ENCODE results near the gene PTGIR.

Gene PTGIR, protein sequence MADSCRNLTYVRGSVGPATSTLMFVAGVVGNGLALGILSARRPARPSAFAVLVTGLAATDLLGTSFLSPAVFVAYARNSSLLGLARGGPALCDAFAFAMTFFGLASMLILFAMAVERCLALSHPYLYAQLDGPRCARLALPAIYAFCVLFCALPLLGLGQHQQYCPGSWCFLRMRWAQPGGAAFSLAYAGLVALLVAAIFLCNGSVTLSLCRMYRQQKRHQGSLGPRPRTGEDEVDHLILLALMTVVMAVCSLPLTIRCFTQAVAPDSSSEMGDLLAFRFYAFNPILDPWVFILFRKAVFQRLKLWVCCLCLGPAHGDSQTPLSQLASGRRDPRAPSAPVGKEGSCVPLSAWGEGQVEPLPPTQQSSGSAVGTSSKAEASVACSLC

DNA sequence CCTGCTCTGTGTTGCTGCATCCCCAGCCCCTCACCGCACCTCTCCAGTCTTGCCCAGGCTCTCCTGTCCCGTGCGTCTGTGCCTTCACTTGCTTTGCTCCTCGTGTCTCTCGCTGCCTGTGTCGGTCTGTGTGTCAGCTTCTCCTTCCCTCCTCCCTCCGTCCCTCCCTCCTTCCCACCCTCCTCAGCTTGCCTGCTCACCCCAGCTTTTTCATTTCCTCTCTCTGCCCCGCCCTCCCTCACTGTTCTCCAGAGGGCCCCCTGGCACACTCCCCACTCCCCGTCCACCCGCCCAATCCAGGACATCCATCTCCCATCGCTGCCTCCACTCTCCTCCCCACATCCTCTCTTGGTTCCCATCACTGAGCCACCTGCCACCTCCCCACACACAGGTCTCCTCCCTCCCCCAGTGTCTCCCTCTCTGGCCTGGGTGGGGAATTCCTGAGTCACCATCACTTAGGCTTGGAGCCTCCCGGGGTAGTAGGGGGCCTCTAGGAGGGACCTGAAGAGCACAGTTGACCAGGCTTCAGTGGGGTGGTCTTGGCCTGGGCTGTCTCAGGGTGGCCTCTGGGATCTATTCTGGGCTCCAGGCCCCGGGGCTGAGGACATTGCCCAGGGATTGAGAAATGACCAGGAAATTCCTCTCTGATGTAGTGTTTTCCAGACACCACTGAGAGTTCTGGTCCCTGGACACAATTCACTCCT, at the start of gene PTGIR:
Gene PTGIR, minus strand, starts transcription at position 132 of the 704 bp plus-strand sequence. CDS start 864 bp downstream, outside the sequence.
- in situ Hi-C loops (cut with HindIII; ENCODE audit: low sequenced_read_pairs): no loop called here

- in situ Hi-C loops (cut with HindIII; ENCODE audit: low sequenced_read_pairs): loop anchor here (25.0 kb wide), 1 partner anchor 134 kb away; no protein-coding TSS in a partner anchor
These were observed 45.9 kb upstream of the PTGIR start for GRCh38 chr19:46670813-46671212.

GRCh38 chr19:46668662-46669061, 43.8 kb upstream of the PTGIR start:
- in situ Hi-C loops (cut with HindIII; ENCODE audit: low sequenced_read_pairs): loop anchor here (25.0 kb wide), 1 partner anchor 131 kb away; no protein-coding TSS in a partner anchor

- in situ Hi-C loops (cut with HindIII; ENCODE audit: low sequenced_read_pairs): loop anchor here (25.0 kb wide), 1 partner anchor 128 kb away; no protein-coding TSS in a partner anchor
These were observed 40.2 kb upstream of the PTGIR start for GRCh38 chr19:46665072-46665471.

- in situ Hi-C loops (cut with HindIII; ENCODE audit: low sequenced_read_pairs): loop anchor here (25.0 kb wide), 1 partner anchor 125 kb away; no protein-coding TSS in a partner anchor
These were observed 37.1 kb upstream of the PTGIR start for GRCh38 chr19:46661735-46662592.

DNA sequence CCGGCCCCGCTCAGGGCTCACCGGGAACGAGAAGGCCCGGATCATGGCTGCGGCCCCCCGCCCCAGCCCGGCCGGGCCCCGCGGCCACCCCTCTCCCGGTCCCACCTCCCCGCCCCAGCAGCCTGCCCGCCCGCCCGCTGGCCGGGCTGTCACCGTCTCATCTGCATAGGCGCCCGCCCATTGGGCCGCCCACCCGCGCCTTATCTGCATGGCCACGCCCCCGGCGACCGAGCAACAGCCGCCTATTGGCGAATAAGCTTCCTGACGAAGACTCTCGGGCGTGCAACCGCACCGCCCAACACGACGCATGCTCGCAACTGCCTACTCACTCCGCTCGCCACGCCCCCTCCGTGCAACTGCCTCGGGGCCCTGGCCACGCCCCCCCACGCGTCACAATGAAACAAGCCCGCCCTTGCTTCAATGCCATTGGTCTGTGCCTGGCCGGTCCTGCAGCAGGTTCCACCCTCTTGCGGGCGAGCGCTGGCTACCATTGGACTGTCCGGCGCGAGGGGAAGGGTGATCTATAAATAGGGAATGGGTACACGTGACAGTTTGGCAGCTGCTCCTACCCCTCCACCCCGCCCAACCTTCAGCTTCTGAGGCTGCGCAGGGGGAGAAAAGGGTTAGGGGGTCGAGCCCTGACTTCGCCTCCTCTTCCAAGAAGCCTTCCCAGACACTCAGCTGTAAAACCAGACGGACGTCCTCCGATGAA, 36.3 kb upstream of the PTGIR start, which contains the start of gene DACT3:
Gene DACT3, minus strand, starts transcription at position 163 of the 712 bp plus-strand sequence. Its CDS starts 118 bp downstream, at position 45.
- in situ Hi-C loops (cut with HindIII; ENCODE audit: low sequenced_read_pairs): loop anchor here (25.0 kb wide), 1 partner anchor 124 kb away; no protein-coding TSS in a partner anchor

- in situ Hi-C loops (cut with HindIII; ENCODE audit: low sequenced_read_pairs): loop anchor here (25.0 kb wide), 1 partner anchor 123 kb away; no protein-coding TSS in a partner anchor
These were observed 35.7 kb upstream of the PTGIR start for GRCh38 chr19:46660551-46661019.

GRCh38 chr19:46660008-46660517, 35.2 kb upstream of the PTGIR start:
- in situ Hi-C loops (cut with HindIII; ENCODE audit: low sequenced_read_pairs): loop anchor here (25.0 kb wide), 1 partner anchor 123 kb away; no protein-coding TSS in a partner anchor

DNA sequence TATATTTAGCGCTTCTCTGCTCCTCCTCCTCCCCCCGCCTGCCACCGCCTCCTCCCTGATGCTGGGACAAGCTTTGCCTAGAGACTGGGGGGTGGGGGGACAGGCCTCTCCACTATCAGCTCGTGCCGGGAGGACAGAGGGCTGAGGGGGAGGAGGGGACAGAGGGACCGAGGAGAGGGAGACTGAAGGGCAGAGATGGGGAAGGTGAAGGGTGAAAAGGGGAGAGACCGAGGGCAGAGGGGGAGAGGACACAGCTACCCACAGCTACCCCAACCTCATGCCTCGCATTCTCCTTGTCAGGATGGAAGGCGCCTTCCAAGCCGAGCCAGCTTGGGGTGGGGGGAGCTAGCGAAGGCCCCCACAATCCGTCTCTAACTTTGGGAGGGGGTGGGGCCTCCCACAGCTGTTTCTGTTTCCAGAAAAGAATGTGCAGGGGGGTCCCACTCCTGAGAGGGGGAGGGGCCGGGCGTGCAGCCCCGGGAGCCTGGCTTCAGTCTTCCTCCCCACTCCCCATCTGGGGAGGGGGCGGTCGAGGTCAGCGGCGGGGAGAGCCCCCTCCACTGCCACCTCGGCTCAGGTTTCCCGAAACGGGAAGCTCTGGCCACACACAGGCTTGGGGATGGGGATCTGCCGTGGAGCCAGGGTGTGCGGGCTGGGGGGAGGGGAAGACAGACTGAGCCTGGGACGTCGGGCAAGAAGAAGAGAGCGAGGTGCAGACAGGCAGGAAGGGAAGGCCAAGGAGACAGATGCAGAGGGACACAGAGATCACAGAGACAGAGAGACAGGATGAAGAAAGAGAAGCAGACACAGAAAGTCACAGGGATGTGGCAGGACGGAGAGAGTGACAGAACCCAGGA, 34.5 kb upstream of the PTGIR start:
- in situ Hi-C loops (cut with HindIII; ENCODE audit: low sequenced_read_pairs): loop anchor here (25.0 kb wide), 1 partner anchor 122 kb away; no protein-coding TSS in a partner anchor

GRCh38 chr19:46656541-46656940, 31.7 kb upstream of the PTGIR start:
- in situ Hi-C loops (cut with HindIII; ENCODE audit: low sequenced_read_pairs): loop anchor here (25.0 kb wide), 1 partner anchor 119 kb away; no protein-coding TSS in a partner anchor

DNA sequence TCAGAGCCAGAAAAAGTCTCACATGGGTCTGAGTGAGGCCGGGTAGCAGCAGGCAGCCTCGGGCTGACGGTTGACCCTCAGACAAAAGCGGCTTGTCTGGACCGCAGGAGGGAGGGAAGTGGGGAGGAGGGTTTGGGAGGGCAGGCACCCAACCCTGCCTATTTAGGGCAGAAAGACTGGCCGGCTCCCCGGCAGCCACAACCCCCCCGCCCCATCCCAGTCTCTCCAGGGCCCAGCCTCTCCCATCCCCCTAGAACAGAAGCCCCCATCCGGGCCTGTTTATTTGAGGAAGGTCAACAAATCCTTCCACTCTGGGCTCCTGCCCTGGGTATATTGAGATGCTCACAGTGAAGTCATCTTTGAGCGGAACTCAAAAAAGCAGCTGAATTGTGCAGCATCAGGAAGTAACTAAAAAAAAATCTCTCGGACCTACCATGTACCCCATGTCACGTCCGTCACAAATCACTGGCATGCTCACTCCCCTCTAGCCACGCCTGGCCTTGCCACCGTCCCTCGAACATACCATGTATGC, 29.8 kb upstream of the PTGIR start:
- in situ Hi-C loops (cut with HindIII; ENCODE audit: low sequenced_read_pairs): loop anchor here (25.0 kb wide), 1 partner anchor 117 kb away; no protein-coding TSS in a partner anchor

- in situ Hi-C loops (cut with HindIII; ENCODE audit: low sequenced_read_pairs): loop anchor here (25.0 kb wide), 1 partner anchor 113 kb away; no protein-coding TSS in a partner anchor
These were observed 25.6 kb upstream of the PTGIR start for GRCh38 chr19:46650445-46650844.

DNA sequence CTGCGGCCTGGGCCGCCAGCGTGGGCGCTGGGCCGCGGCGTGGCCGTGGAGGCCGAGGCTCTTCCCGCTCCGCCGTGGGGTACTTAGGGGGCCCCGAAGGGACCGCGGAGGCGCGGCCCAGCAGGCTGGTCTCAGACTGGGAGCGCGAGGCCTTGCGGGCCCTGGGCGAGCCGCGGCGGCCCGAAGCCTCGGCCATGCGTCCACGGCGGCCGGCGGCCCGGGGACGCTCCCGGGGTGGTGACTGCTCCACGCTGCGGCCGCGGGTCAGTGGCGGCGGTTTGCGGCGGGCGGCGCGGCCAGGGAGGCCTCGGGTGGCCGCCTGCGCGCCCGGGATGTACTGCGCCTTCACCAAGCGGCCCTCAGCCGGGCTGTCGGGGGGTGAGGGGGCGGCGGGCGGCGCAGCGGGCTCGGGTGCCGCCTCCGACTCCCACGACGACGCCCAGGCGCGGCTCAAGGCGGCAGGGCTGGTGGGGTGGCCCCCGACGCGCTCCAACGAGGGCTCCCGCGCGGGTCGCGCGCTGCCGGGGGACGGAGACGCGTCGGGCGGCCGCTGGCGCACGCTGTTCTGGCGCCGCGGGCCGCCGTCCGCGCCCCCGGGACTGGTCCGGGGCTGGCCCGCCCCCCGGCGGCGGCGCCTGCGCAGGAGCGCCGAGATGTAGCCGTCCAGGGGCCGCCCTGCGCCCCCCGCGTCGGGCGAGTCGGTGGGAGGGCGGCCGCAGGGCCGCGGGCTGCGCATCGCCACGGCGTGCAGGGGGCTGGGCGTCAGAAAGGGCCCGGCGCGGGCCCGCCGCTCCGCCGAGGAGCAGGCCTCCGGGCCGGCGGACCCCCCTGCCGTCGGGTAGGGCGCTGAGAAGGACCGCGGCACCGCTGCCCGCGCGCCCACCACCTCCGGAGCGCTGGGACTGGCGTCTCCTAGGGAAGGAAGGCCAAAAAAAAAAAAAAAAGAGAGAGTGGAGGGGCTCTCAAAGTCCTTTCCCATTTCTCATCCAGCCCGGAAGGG, 24.4 kb upstream of the PTGIR start:
- in situ Hi-C loops (cut with HindIII; ENCODE audit: low sequenced_read_pairs): no loop called here

DNA sequence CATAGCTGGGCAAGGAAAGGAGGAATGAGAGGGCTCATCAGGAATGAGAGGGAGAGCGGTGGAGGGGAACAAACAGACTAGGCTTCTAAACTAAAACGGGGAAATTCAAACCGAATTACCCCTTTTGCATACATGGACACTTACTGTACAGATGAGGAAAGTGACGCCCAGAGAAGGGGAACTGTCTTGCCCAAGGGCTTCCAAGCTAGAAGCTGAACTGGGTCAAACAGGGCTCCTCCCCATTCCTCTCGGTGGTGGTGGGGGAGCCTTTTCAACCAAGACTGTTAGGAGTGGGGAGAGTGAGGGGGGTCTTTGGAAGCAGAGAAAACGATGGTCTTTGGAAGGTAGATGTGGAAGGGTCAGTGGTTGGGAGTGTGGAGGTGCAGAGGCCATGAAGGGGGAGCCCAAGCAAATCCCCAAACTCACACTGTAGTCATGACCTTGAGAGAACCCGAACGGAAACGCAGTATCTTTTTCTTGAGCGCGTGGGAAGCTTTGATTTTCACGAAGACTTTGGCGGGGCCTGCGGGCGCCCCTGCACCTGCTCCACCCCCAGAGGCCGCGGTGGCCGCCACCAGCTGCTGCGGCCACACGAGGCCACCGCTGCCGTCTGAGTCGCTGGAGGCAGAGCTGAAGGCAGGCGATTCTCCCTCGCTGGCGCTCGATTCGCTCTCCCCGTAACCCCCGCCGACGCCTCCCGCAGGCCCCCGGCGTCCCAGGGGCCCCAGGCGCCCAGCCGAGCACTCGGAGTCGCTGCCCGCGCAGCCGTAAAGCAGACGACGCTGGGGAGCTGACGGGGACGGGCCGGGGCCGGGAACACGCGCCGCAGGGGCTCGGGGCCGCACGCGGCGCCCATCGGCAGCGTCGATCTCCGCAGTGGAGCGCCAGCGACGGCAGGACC, 23.4 kb upstream of the PTGIR start:
- in situ Hi-C loops (cut with HindIII; ENCODE audit: low sequenced_read_pairs): no loop called here

DNA sequence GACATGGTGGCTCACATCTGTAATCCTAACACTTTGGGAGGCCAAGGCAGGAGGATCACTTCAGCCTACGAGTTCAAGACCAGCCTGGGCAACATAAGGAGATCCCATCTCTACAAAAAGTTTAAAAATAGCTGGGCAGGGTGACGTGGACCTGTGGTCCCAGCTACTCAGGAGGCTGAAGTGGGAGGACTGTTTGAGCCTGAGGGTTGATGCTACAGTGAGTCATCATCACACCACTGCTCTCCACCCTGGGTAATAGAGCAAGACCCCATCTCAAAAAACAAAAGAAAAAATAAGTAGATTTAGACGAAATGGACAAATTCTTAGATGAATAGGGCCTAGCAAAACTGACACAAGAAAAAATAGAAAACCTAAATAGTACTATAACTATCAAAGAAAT, 21.5 kb upstream of the PTGIR start:
- in situ Hi-C loops (cut with HindIII; ENCODE audit: low sequenced_read_pairs): no loop called here

- in situ Hi-C loops (cut with HindIII; ENCODE audit: low sequenced_read_pairs): no loop called here
These were observed 19.8 kb upstream of the PTGIR start for GRCh38 chr19:46644720-46645119.

Measured in DLD1 (cell line).